ENCODE measurements around the gene GRIA3. TPM values are rescaled to one million over a fixed set of nuclear protein-coding genes. Genes with fewer than 3 reads are reported as not detected.
"Not testable (repeated sequence)": the region's sequence is repeated elsewhere in the genome, so short reads cannot be mapped to it uniquely, and the experiment has no call there.

Gene GRIA3
- total RNA-seq, 1 donor from 2014 or later, result 12.4 TPM

- no peak overlapping the region for H3K27ac Mint-ChIP-seq
- no peak for TF ChIP-seq CTCF (conservative IDR thresholded peaks at IDR 0.05)
- H3K4me3 Mint-ChIP-seq, result no peak overlapping the region
- H3K36me3 Mint-ChIP-seq, result no peaks in the 10 kb centered on the region
- DNase-seq (ENCODE audit: extremely low spot score, unreplicated experiment), result no peak
- H3K9me3 Mint-ChIP-seq, result no peaks in the 10 kb centered on the region
- no peaks in the 10 kb centered on the region for H3K27me3 Mint-ChIP-seq
- no peaks in the 10 kb centered on the region for H3K4me1 Mint-ChIP-seq (ENCODE audit: unreplicated experiment)
These were observed 241.8 kb downstream of the GRIA3 start for GRCh38 chrX:123425904-123426303.

- no peak overlapping the region for H3K27ac Mint-ChIP-seq
- H3K27me3 Mint-ChIP-seq, result no peaks in the 10 kb centered on the region
- no peak for TF ChIP-seq CTCF (conservative IDR thresholded peaks at IDR 0.05)
- no peak for DNase-seq (ENCODE audit: extremely low spot score, unreplicated experiment)
- H3K4me3 Mint-ChIP-seq, result no peak overlapping the region
- no peaks in the 10 kb centered on the region for H3K36me3 Mint-ChIP-seq
- no peaks in the 10 kb centered on the region for H3K4me1 Mint-ChIP-seq (ENCODE audit: unreplicated experiment)
- H3K9me3 Mint-ChIP-seq, result peaks cover 5% of the 10 kb centered on the region
These were observed 248.5 kb downstream of the GRIA3 start for GRCh38 chrX:123432361-123433150.

DNA sequence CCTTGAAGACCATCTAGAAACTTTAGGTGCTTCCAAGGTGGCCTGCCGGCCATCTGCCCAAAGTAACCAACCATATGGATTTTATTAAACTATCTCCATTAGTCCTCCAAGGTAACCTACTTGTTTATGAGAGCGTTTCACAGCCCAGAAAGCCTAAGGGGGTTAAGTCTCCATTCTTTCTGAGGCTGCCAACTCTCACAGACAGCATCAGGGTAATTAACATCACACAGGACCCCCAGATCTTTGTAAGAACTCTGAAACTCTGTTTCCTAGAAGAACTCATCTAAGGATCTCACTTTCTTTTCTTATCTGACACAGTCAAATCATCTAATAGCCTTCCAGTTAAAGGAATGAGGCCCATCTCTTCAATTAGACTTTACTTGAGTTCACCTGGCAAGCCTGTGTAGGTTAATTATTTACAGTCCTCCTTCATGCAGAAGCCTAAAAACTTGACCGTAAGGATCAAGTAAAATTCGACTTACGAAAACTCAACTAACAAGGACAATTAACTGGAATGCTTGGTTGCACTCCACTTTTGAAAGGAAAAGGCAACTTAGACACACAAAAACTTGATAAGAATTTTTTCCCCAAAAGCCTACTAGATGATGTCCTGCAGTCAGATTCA, 252.5 kb downstream of the GRIA3 start:
- TF ChIP-seq CTCF (conservative IDR thresholded peaks at IDR 0.05), result no peak
- H3K4me1 Mint-ChIP-seq (ENCODE audit: unreplicated experiment), result no peaks in the 10 kb centered on the region
- peaks cover 5% of the 10 kb centered on the region for H3K9me3 Mint-ChIP-seq
- no peaks in the 10 kb centered on the region for H3K27me3 Mint-ChIP-seq
- no peak for DNase-seq (ENCODE audit: extremely low spot score, unreplicated experiment)
- H3K27ac Mint-ChIP-seq, result no peak overlapping the region
- H3K36me3 Mint-ChIP-seq, result no peaks in the 10 kb centered on the region
- H3K4me3 Mint-ChIP-seq, result no peak overlapping the region

DNA sequence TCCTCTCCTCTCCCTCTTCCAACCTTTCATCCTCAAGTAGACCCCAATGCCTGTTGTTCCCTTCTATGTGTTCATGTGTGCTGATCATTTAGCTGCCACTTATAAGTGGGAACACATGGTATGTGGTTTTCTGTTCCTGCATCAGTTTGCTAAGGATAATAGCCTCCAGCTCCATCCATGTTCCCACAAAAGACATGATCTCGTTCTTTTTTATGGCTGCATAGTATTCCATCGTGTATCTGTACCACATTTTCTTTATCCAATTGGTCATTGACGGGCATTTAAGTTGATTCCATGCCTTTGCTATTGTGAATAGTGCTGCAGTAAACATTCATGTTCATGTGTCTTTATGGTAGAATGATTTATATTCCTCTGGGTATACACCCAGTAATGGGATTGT, 255.8 kb downstream of the GRIA3 start:
- not testable (repeated sequence) for H3K4me3 Mint-ChIP-seq; H3K27ac Mint-ChIP-seq; H3K27me3 Mint-ChIP-seq; H3K9me3 Mint-ChIP-seq; H3K4me1 Mint-ChIP-seq (ENCODE audit: unreplicated experiment); DNase-seq (ENCODE audit: extremely low spot score, unreplicated experiment); H3K36me3 Mint-ChIP-seq

- H3K4me3 Mint-ChIP-seq, result no peak overlapping the region
- TF ChIP-seq CTCF (conservative IDR thresholded peaks at IDR 0.05), result no peak
- H3K9me3 Mint-ChIP-seq, result no peaks in the 10 kb centered on the region
- H3K27me3 Mint-ChIP-seq, result no peaks in the 10 kb centered on the region
- no peak overlapping the region for H3K27ac Mint-ChIP-seq
- no peaks in the 10 kb centered on the region for H3K36me3 Mint-ChIP-seq
- H3K4me1 Mint-ChIP-seq (ENCODE audit: unreplicated experiment), result no peaks in the 10 kb centered on the region
- no peak for DNase-seq (ENCODE audit: extremely low spot score, unreplicated experiment)
These were observed 258.7 kb downstream of the GRIA3 start for GRCh38 chrX:123442764-123443163.

DNA sequence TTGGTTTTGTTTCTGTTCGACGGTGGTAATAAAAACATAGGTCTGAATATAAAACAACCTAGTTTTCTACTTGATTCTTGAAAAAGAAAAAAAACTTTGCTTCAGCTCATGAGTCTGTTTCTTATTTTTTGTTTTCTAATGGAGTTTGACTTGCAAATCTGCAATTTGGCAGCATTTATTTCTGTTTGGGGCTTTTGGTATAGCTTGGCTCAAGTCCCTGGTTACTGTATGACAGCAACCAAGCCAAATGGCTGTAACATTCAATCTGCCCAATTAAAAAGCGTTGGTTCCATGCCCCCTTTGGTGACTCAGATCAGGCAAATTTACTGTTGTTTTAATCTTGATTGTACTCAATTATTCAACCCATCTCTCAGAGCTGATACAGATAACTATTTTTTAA, 263.4 kb downstream of the GRIA3 start:
- H3K9me3 Mint-ChIP-seq, result no peaks in the 10 kb centered on the region
- no peaks in the 10 kb centered on the region for H3K4me1 Mint-ChIP-seq (ENCODE audit: unreplicated experiment)
- no peak overlapping the region for H3K27ac Mint-ChIP-seq
- H3K36me3 Mint-ChIP-seq, result no peaks in the 10 kb centered on the region
- no peaks in the 10 kb centered on the region for H3K27me3 Mint-ChIP-seq
- H3K4me3 Mint-ChIP-seq, result no peak overlapping the region
- no peak for TF ChIP-seq CTCF (conservative IDR thresholded peaks at IDR 0.05)
- DNase-seq (ENCODE audit: extremely low spot score, unreplicated experiment), result no peak
